GM12878 (cell line): ENCODE results near the gene PPP1R13B. TPM values are rescaled to one million over a fixed set of nuclear protein-coding genes. Genes with fewer than 3 reads are reported as not detected.

Experiments used
- ATAC-seq: fragments of 200-7000 bp; cut with Tn5 transposase; 3 replicates; pipeline ENCODE4 v1.9.1; 2020; ENCODE audit warnings: mild to moderate bottlenecking, moderate library complexity
- BruUV-seq: library from RNA; stranded (reverse); fragments of 400-500 nt; replicated peaks from 2 replicates; lab custom pipeline; 2021; lab: Mats Ljungman, UMichigan
- CTCF ChIA-PET: fragments of 300-600 bp; sonication (Branson Sonifier 250); formaldehyde crosslinking; extraction: SDS; loops from one replicate; lab custom pipeline; 2021; ENCODE audit warnings: inconsistent platforms; lab: Yijun Ruan, JAX
- POLR2A ChIA-PET: fragments of 350-600 bp; formaldehyde crosslinking; extraction: SDS; loops from one replicate; lab custom pipeline; 2021; ENCODE audit warnings: inconsistent platforms; lab: Charles Lee
- RAD21 ChIA-PET: fragments of 300-600 bp; sonication (Branson Sonifier 250); formaldehyde crosslinking; loops from one replicate; lab custom pipeline; 2023; ENCODE audit warnings: antibody characterized with exemption; ENCODE audit not compliant: unreplicated experiment; lab: Charles Lee
- SMC1A ChIA-PET: fragments of 300-600 bp; sonication (Branson Sonifier 250); formaldehyde crosslinking; loops from one replicate; lab custom pipeline; 2023; ENCODE audit not compliant: unreplicated experiment, uncharacterized antibody; lab: Charles Lee
- DNase-seq: peaks from one replicate; pipeline ENCODE4 v3.0.0-alpha.2; 2011; ENCODE audit warnings: low read depth, low spot score
- FAIRE-seq: peaks from 3 replicates; lab custom pipeline; 2011; peaks lifted over from hg19 to GRCh38; lab: Jason Lieb, UNC
- H2AFZ ChIP-seq: 2 replicates; pipeline ENCODE4 v1.6.0; 2011; ENCODE audit warnings: low read depth, low read length, control low read depth; ENCODE audit not compliant: control insufficient read depth
- H3K27ac ChIP-seq: 2 replicates; pipeline ENCODE4 v1.5.1; 2011; ENCODE audit warnings: control low read depth; ENCODE audit not compliant: control insufficient read depth, insufficient read depth
- H3K27me3 ChIP-seq, 2 experiments: replicated peaks in 1 of 2; 2 replicates each; pipeline versions ENCODE4 v1.6.0 to v1.6.1; 2011; ENCODE audit warnings: low read length in 1 of 2; ENCODE audit not compliant: control insufficient read depth in 2 of 2, insufficient read depth in 2 of 2
- H3K36me3 ChIP-seq, 2 experiments: 2 replicates each; pipeline ENCODE4 v1.5.1; 2011; ENCODE audit warnings: low read length in 1 of 2; ENCODE audit not compliant: control insufficient read depth in 2 of 2, insufficient read depth in 2 of 2
- H3K4me1 ChIP-seq: 2 replicates; pipeline ENCODE4 v1.6.1; 2011; ENCODE audit warnings: mild to moderate bottlenecking, low read length, moderate library complexity, mixed read lengths; ENCODE audit not compliant: control insufficient read depth, insufficient read depth
- H3K4me2 ChIP-seq: 2 replicates; pipeline ENCODE4 v1.6.0; 2011; ENCODE audit warnings: control low read depth; ENCODE audit not compliant: control insufficient read depth, insufficient read depth
- H3K4me3 ChIP-seq: fragments of 200-600 bp; sonication (generic); 2 replicates; pipeline ENCODE4 v1.5.1; 2016
- H3K79me2 ChIP-seq: 2 replicates; pipeline ENCODE4 v1.6.0; 2011; ENCODE audit warnings: low read length; ENCODE audit not compliant: control insufficient read depth, insufficient read depth
- H3K9ac ChIP-seq: 2 replicates; pipeline ENCODE4 v1.8.0; 2011; ENCODE audit warnings: low read length, control low read depth, mixed read lengths; ENCODE audit not compliant: control insufficient read depth, insufficient read depth
- H3K9me3 ChIP-seq: replicated peaks from 3 replicates; pipeline ENCODE4 v1.5.1; 2011; ENCODE audit warnings: mild to moderate bottlenecking, low read length; ENCODE audit not compliant: control insufficient read depth, insufficient read depth
- H4K20me1 ChIP-seq: 2 replicates; pipeline ENCODE4 v1.6.0; 2011; ENCODE audit not compliant: control insufficient read depth, insufficient read depth
- HDAC6 ChIP-seq: fragments of 200-600 bp; sonication (generic); IDR thresholded peaks from one replicate; pipeline ENCODE4 v1.8.0; 2017; ENCODE audit warnings: antibody characterized with exemption; ENCODE audit not compliant: unreplicated experiment
- MEF2A ChIP-seq: IDR thresholded peaks from 2 replicates; pipeline ENCODE4 v1.6.1; 2011; ENCODE audit warnings: low read depth, mild to moderate bottlenecking, low read length, moderate library complexity; ENCODE audit not compliant: insufficient read depth
- SREBF2 ChIP-seq: IDR thresholded peaks from 2 replicates; pipeline ENCODE4 v1.6.1; 2012; ENCODE audit warnings: mild to moderate bottlenecking, low read length
- SRF ChIP-seq, 2 experiments: IDR thresholded peaks; 2 replicates each; pipeline ENCODE4 v1.6.1; 2011; ENCODE audit warnings: low read depth in 2 of 2, low read length in 2 of 2, mild to moderate bottlenecking in 1 of 2, moderate library complexity in 1 of 2
- ZNF24 ChIP-seq: fragments of 450-650 bp; IDR thresholded peaks from 2 replicates; pipeline ENCODE4 v1.6.1; 2017; ENCODE audit warnings: antibody characterized with exemption, mild to moderate bottlenecking
- WGBS: methylation state at CpG from one replicate; pipeline ENCODE4 v1.1.6; 2016; ENCODE audit warnings: low lambda C conversion rate; ENCODE audit not compliant: insufficient replicate concordance, insufficient coverage; ENCODE audit errors: missing lambda C conversion rate; 5-methylcytosine and 5-hydroxymethylcytosine counted together
- in situ Hi-C: fragments of 300-500 bp; cut with MboI; formaldehyde crosslinking; loops from 9 replicates; pipeline ENCODE4 v1.14.3; 2018; ENCODE audit warnings: mixed read lengths
- intact Hi-C: fragments of 100-400 bp; cut with micrococcal nuclease; formaldehyde crosslinking; loops from one replicate; pipeline ENCODE4 v1.14.2; 2022; ENCODE audit not compliant: unreplicated experiment
- polyA plus RNA-seq, 11 experiments: library from polyadenylated mRNA; depleted of rRNA in 4 of 11; unstranded in 6 of 11; stranded (reverse) in 5 of 11; fragments of >200 nt; fragmentation: Nextera tagmentation in 4 of 11; fragmentation: Illumina TruSeq in 1 of 11; extraction: Ambion mirVana in 4 of 11; extraction: Trizol in 1 of 11; gene quantifications; 1 replicate in 1 of 11; 2 replicates in 10 of 11; pipeline versions ENCODE4 v1.2.1 to v1.2.3, GENCODE V29; 2011 to 2016; ENCODE audit warnings: inconsistent platforms in 2 of 11, missing spikeins in 2 of 11, low read depth in 1 of 11
- total RNA-seq, 4 experiments: library from RNA; depleted of rRNA in 3 of 4; stranded (reverse); fragments of >200 nt in 3 of 4; fragmentation: Illumina TruSeq in 1 of 4; extraction: Trizol in 1 of 4; gene quantifications; 2 replicates each; pipeline versions ENCODE4 v1.2.1 to v1.2.3, GENCODE V29; 2013 to 2021
- TF ChIP-seq, protein P1 (sequence below): IDR thresholded peaks from 2 replicates; pipeline ENCODE4 v1.6.1; 2012; ENCODE audit warnings: improper control_type of control experiment, low read depth, low read length; ENCODE audit not compliant: insufficient replicate concordance
- TF ChIP-seq, protein P2 (sequence below): fragments of 450-650 bp; IDR thresholded peaks from 2 replicates; pipeline ENCODE4 v1.6.1; 2017; ENCODE audit warnings: borderline replicate concordance
- TF ChIP-seq, protein P3 (sequence below): fragments of 450-650 bp; conservative IDR thresholded peaks from 2 replicates; pipeline ENCODE4 v1.6.1; 2017; ENCODE audit warnings: mild to moderate bottlenecking, moderate library complexity

Gene PPP1R13B
- total and polyA plus RNA-seq, 10 of the 15 experiments (the other 5 are each of a cell fraction or from before 2014, with no cell fraction given) = 0.16 to 8.1 (median 3.2) TPM

DNA sequence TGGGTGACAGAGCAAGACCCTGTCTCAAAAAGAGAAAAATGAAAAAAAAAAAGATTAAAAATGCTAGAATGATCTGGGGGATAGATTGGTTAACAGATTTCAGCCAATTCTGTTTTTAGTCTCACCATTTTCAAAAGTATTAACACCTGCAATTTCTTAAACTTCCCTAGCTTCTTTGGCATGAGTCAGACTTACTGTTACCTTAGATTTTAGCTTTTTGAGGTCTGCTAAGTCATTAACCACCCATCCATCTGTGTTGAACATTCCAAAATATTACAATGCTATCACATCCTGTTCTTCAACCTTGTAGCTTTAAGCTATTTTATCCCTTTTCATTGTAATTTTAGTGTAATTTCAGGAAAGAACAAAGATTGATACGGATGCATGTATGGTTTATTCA is 59.3 kb downstream of the PPP1R13B start:
- intact Hi-C loops = no loop called here
- DNase-seq (no peak), FAIRE-seq (no peak), ATAC-seq (no peak)
- no peak overlapping the region for H3K27ac ChIP-seq
- no peaks in the 10 kb centered on the region for H3K27me3 ChIP-seq
- ChIA-PET CTCF (interaction anchor here (0.7 to 1.9 kb wide), 4 partner anchors 20 to 451 kb away, joined by 3 to 9 read pairs (median 4); no protein-coding TSS in a partner anchor), POLR2A (interaction anchor here (0.5 kb wide), 1 partner anchor 10 kb away, joined by 5 read pairs; no protein-coding TSS in a partner anchor)
- no peaks in the 10 kb centered on the region for H4K20me1 ChIP-seq
- WGBS = 100% methylated on average over 1 of the region's 1 CpG
- H3K36me3 ChIP-seq = no peaks in the 10 kb centered on the region
- no peak overlapping the region for H3K4me2 ChIP-seq
- H3K79me2 ChIP-seq = no peaks in the 10 kb centered on the region
- H3K9ac ChIP-seq = no peak overlapping the region
- no peaks in the 10 kb centered on the region for H3K9me3 ChIP-seq
- TF ChIP-seq ZNF24 (no peak), HDAC6 (no peak), SRF (IDR thresholded peaks at IDR 0.05; ENCODE audit: low read depth in 2 of 2, low read length in 2 of 2) (no peak), MEF2A (no peak), SREBF2 (no peak)
- TF ChIP-seq, protein P1, sequence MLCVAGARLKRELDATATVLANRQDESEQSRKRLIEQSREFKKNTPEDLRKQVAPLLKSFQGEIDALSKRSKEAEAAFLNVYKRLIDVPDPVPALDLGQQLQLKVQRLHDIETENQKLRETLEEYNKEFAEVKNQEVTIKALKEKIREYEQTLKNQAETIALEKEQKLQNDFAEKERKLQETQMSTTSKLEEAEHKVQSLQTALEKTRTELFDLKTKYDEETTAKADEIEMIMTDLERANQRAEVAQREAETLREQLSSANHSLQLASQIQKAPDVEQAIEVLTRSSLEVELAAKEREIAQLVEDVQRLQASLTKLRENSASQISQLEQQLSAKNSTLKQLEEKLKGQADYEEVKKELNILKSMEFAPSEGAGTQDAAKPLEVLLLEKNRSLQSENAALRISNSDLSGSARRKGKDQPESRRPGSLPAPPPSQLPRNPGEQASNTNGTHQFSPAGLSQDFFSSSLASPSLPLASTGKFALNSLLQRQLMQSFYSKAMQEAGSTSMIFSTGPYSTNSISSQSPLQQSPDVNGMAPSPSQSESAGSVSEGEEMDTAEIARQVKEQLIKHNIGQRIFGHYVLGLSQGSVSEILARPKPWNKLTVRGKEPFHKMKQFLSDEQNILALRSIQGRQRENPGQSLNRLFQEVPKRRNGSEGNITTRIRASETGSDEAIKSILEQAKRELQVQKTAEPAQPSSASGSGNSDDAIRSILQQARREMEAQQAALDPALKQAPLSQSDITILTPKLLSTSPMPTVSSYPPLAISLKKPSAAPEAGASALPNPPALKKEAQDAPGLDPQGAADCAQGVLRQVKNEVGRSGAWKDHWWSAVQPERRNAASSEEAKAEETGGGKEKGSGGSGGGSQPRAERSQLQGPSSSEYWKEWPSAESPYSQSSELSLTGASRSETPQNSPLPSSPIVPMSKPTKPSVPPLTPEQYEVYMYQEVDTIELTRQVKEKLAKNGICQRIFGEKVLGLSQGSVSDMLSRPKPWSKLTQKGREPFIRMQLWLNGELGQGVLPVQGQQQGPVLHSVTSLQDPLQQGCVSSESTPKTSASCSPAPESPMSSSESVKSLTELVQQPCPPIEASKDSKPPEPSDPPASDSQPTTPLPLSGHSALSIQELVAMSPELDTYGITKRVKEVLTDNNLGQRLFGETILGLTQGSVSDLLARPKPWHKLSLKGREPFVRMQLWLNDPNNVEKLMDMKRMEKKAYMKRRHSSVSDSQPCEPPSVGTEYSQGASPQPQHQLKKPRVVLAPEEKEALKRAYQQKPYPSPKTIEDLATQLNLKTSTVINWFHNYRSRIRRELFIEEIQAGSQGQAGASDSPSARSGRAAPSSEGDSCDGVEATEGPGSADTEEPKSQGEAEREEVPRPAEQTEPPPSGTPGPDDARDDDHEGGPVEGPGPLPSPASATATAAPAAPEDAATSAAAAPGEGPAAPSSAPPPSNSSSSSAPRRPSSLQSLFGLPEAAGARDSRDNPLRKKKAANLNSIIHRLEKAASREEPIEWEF = no peak
- TF ChIP-seq, protein P2, sequence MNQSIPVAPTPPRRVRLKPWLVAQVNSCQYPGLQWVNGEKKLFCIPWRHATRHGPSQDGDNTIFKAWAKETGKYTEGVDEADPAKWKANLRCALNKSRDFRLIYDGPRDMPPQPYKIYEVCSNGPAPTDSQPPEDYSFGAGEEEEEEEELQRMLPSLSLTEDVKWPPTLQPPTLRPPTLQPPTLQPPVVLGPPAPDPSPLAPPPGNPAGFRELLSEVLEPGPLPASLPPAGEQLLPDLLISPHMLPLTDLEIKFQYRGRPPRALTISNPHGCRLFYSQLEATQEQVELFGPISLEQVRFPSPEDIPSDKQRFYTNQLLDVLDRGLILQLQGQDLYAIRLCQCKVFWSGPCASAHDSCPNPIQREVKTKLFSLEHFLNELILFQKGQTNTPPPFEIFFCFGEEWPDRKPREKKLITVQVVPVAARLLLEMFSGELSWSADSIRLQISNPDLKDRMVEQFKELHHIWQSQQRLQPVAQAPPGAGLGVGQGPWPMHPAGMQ = no peak
- TF ChIP-seq, protein P3, sequence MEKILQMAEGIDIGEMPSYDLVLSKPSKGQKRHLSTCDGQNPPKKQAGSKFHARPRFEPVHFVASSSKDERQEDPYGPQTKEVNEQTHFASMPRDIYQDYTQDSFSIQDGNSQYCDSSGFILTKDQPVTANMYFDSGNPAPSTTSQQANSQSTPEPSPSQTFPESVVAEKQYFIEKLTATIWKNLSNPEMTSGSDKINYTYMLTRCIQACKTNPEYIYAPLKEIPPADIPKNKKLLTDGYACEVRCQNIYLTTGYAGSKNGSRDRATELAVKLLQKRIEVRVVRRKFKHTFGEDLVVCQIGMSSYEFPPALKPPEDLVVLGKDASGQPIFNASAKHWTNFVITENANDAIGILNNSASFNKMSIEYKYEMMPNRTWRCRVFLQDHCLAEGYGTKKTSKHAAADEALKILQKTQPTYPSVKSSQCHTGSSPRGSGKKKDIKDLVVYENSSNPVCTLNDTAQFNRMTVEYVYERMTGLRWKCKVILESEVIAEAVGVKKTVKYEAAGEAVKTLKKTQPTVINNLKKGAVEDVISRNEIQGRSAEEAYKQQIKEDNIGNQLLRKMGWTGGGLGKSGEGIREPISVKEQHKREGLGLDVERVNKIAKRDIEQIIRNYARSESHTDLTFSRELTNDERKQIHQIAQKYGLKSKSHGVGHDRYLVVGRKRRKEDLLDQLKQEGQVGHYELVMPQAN = no peak
- TF ChIP-seq, all 136 proteins: peak for 0
- no peak overlapping the region for H2AFZ ChIP-seq
- no TSS peak for BruUV-seq
- in situ Hi-C loops = no loop called here
- no peaks in the 10 kb centered on the region for H3K4me1 ChIP-seq
- RAD21 ChIA-PET = no interaction called here
- H3K4me3 ChIP-seq = no peak overlapping the region
- SMC1A ChIA-PET = no interaction called here
